ENCODE data around the gene TLL1.

TLL1 gene

GRCh38 chr4:165982934-165983333, 109.9 kb downstream of the TLL1 start:
- no peak overlapping the region for H3K4me3 ChIP-seq
- no peak for TF ChIP-seq CTCF (IDR thresholded peaks at IDR 0.05)
- H3K27ac ChIP-seq: no peak overlapping the region
- DNase-seq (ENCODE audit: low spot score): no peak

GRCh38 chr4:165986956-165987698, 114.1 kb downstream of the TLL1 start:
- Histone ChIP-seq H3K27ac (no peak overlapping the region), H3K4me3 (no peak overlapping the region)
- DNase-seq (ENCODE audit: low spot score): no peak
- no peak for TF ChIP-seq CTCF (IDR thresholded peaks at IDR 0.05)

- no peak for DNase-seq (ENCODE audit: low spot score)
- Histone ChIP-seq H3K27ac (no peak overlapping the region), H3K4me3 (no peak overlapping the region)
- TF ChIP-seq CTCF (IDR thresholded peaks at IDR 0.05): no peak
These were observed 118.5 kb downstream of the TLL1 start for GRCh38 chr4:165991325-165992180.

GRCh38 chr4:165992283-165992682, 119.2 kb downstream of the TLL1 start:
- no peak overlapping the region for H3K27ac ChIP-seq
- no peak overlapping the region for H3K4me3 ChIP-seq
- TF ChIP-seq CTCF (IDR thresholded peaks at IDR 0.05): no peak
- DNase-seq (ENCODE audit: low spot score): no peak

GRCh38 chr4:165994701-165995100, 121.7 kb downstream of the TLL1 start:
- no peak for DNase-seq (ENCODE audit: low spot score)
- Histone ChIP-seq H3K27ac (no peak overlapping the region), H3K4me3 (no peak overlapping the region)
- TF ChIP-seq CTCF (IDR thresholded peaks at IDR 0.05): no peak

GRCh38 chr4:166003811-166004210, 130.8 kb downstream of the TLL1 start:
- DNase-seq (ENCODE audit: low spot score): no peak
- TF ChIP-seq CTCF (IDR thresholded peaks at IDR 0.05): no peak
- H3K4me3 ChIP-seq: no peak overlapping the region
- no peak overlapping the region for H3K27ac ChIP-seq
